Subcutaneous adipose tissue (tissue), 4 donors: ENCODE measurements around the gene LINS1. TPM values are rescaled to one million over a fixed set of nuclear protein-coding genes. Genes with fewer than 3 reads are reported as not detected.

Experiments
- CTCF ChIP-seq: fragments of 450-650 bp; IDR thresholded peaks from one replicate; pipeline ENCODE4 v1.5.1; 2016; ENCODE audit warnings: low read depth, mild to moderate bottlenecking, control low read depth, antibody characterized with exemption, moderate library complexity
- total RNA-seq, 4 donors: library from RNA; depleted of rRNA; stranded (reverse); fragments of >200 nt; gene quantifications; one replicate each; pipeline ENCODE4 v1.1.0, GENCODE V29; 2016

The LINS1 gene
- total RNA-seq, 4 donors from 2014 or later: 18.5 to 31.0 (median 22.2) TPM

- TF ChIP-seq CTCF: no peak
Measured at GRCh38 chr15:100570735-100571313, 31.2 kb downstream of the LINS1 start.

- no peak for TF ChIP-seq CTCF
Measured at GRCh38 chr15:100570275-100570674, 31.7 kb downstream of the LINS1 start.

- no peak for TF ChIP-seq CTCF
Measured at GRCh38 chr15:100569391-100569790, 32.6 kb downstream of the LINS1 start.

- TF ChIP-seq CTCF: no peak
Measured at GRCh38 chr15:100566850-100567628, 34.9 kb downstream of the LINS1 start.

GRCh38 chr15:100565591-100565990 is 36.4 kb downstream of the LINS1 start:
- TF ChIP-seq CTCF: no peak

GRCh38 chr15:100560323-100560722 is 41.7 kb downstream of the LINS1 start:
- no peak for TF ChIP-seq CTCF

- no peak for TF ChIP-seq CTCF
Measured at GRCh38 chr15:100559330-100559729, 42.7 kb downstream of the LINS1 start.
